Gastroesophageal sphincter (tissue), 3 donors: ENCODE results near the gene MUC5AC.

Source experiments
- CTCF ChIP-seq, 4 experiments: fragments of 200-600 bp in 2 of 4; fragments of 450-650 bp in 2 of 4; sonication (generic) in 1 of 4; IDR thresholded peaks; one replicate each; pipeline ENCODE4 v1.5.1; 2017 to 2019; ENCODE audit warnings: antibody characterized with exemption in 4 of 4, mild to moderate bottlenecking in 2 of 4, moderate library complexity in 2 of 4
- POLR2A ChIP-seq, 2 donors: fragments of 450-650 bp; IDR thresholded peaks; one replicate each; pipeline ENCODE4 v1.6.1; 2017; ENCODE audit warnings: antibody characterized with exemption in 2 of 2, mild to moderate bottlenecking in 2 of 2, moderate library complexity in 1 of 2
- POLR2AphosphoS5 ChIP-seq: sonication (generic); formaldehyde crosslinking; IDR thresholded peaks from one replicate; pipeline ENCODE4 v1.6.1; 2017; ENCODE audit warnings: antibody characterized with exemption

- TF ChIP-seq CTCF (IDR thresholded peaks at IDR 0.05) (no peak), POLR2AphosphoS5 (no peak), POLR2A (IDR thresholded peaks at IDR 0.05) (no peak)
Measured at GRCh38 chr11:1118755-1119603, 38.8 kb upstream of the MUC5AC start.
